Endothelial cell of umbilical vein (primary cell): ENCODE data around the gene BCR. TPM values are rescaled to one million over a fixed set of nuclear protein-coding genes. Genes with fewer than 3 reads are reported as not detected.

Source experiments
- BruUV-seq: library from RNA; stranded (reverse); fragments of 400-500 nt; replicated peaks from 2 replicates; lab custom pipeline; 2021; lab: Mats Ljungman, UMichigan
- CTCF ChIA-PET: fragments of 300-600, 350-600 bp; sonication (Branson Sonifier 250); formaldehyde crosslinking; loops from one replicate; lab custom pipeline; 2021; ENCODE audit warnings: antibody characterized with exemption, inconsistent platforms; lab: Charles Lee
- POLR2A ChIA-PET: fragments of 300-600, 350-600 bp; sonication (Branson Sonifier 250); formaldehyde crosslinking; loops from one replicate; lab custom pipeline; 2021; ENCODE audit warnings: antibody characterized with exemption, inconsistent platforms; lab: Charles Lee
- DNase-seq: peaks from one replicate; pipeline ENCODE4 v3.0.0-alpha.2; 2011; ENCODE audit warnings: low read depth, low spot score
- FAIRE-seq: peaks from 2 replicates; lab custom pipeline; 2011; peaks lifted over from hg19 to GRCh38; lab: Jason Lieb, UNC
- H2AFZ ChIP-seq: 2 replicates; pipeline ENCODE4 v1.6.0; 2012; ENCODE audit warnings: low read depth, low read length, control low read depth, inconsistent platforms
- H3K27ac ChIP-seq: 2 replicates; pipeline ENCODE4 v1.5.1; 2011; ENCODE audit warnings: low read depth, mild to moderate bottlenecking, control low read depth, low read length, moderate library complexity; ENCODE audit not compliant: insufficient read depth
- H3K27me3 ChIP-seq, 2 experiments: 2 replicates each; pipeline versions ENCODE4 v1.6.0 to v1.6.1; 2011; ENCODE audit warnings: low read length in 2 of 2, mixed read lengths in 1 of 2; ENCODE audit not compliant: control insufficient read depth in 2 of 2, insufficient read depth in 2 of 2
- H3K36me3 ChIP-seq, 2 experiments: 2 replicates in 1 of 2; 3 replicates in 1 of 2; pipeline ENCODE4 v1.5.1; 2011; ENCODE audit warnings: low read length in 2 of 2, mild to moderate bottlenecking in 1 of 2, moderate library complexity in 1 of 2; ENCODE audit not compliant: control insufficient read depth in 2 of 2, insufficient read depth in 2 of 2; ENCODE audit errors: extremely low read depth in 1 of 2
- H3K4me1 ChIP-seq: 3 replicates; pipeline ENCODE4 v1.5.1; 2011; ENCODE audit warnings: mild to moderate bottlenecking, low read length; ENCODE audit not compliant: control insufficient read depth, insufficient read depth; ENCODE audit errors: extremely low read depth
- H3K4me2 ChIP-seq: 2 replicates; pipeline ENCODE4 v1.6.1; 2011; ENCODE audit warnings: low read length, control low read depth, mixed read lengths; ENCODE audit not compliant: insufficient read depth
- H3K4me3 ChIP-seq, 3 experiments: fragments of 200-600 bp in 1 of 3; sonication (generic), shearing (Covaris generic) in 1 of 3; replicated peaks in 1 of 3; 2 replicates each; pipeline ENCODE4 v1.5.1; 2011 to 2016; ENCODE audit warnings: control low read depth in 3 of 3, low read length in 3 of 3, mild to moderate bottlenecking in 2 of 3, inconsistent platforms in 1 of 3, low read depth in 1 of 3, moderate library complexity in 1 of 3; ENCODE audit not compliant: insufficient read depth in 1 of 3
- H3K79me2 ChIP-seq: 2 replicates; pipeline ENCODE4 v1.6.0; 2012; ENCODE audit warnings: low read length, inconsistent platforms; ENCODE audit not compliant: control insufficient read depth, insufficient read depth
- H3K9ac ChIP-seq: replicated peaks from 2 replicates; pipeline ENCODE3; 2011; ENCODE audit warnings: low read length, control low read depth; ENCODE audit not compliant: insufficient read depth; ENCODE audit errors: extremely low read depth
- H3K9me1 ChIP-seq: replicated peaks from 3 replicates; pipeline ENCODE4 v1.6.0; 2011; ENCODE audit warnings: mild to moderate bottlenecking, low read length; ENCODE audit not compliant: control insufficient read depth, insufficient read depth; ENCODE audit errors: extremely low read depth
- H3K9me3 ChIP-seq: replicated peaks from 2 replicates; pipeline ENCODE4 v1.5.1; 2012; ENCODE audit warnings: low read length, inconsistent platforms; ENCODE audit not compliant: control insufficient read depth, insufficient read depth
- H4K20me1 ChIP-seq: replicated peaks from 2 replicates; pipeline ENCODE3; 2011; ENCODE audit warnings: mild to moderate bottlenecking, low read length; ENCODE audit not compliant: control insufficient read depth, insufficient read depth; ENCODE audit errors: extremely low read depth
- CTCF ChIP-seq, 2 donors: IDR thresholded peaks; 1 replicate in 1 of 2; 2 replicates in 1 of 2; pipeline ENCODE4 v1.5.1; 2011; ENCODE audit warnings: low read length in 2 of 2, mild to moderate bottlenecking in 2 of 2, moderate library complexity in 2 of 2, control low read depth in 1 of 2, inconsistent platforms in 1 of 2, low read depth in 1 of 2; ENCODE audit not compliant: insufficient read depth in 1 of 2; ENCODE audit errors: extremely low read depth in 1 of 2
- EZH2 ChIP-seq: IDR thresholded peaks from 2 replicates; pipeline ENCODE4 v1.6.1; 2012; ENCODE audit warnings: borderline replicate concordance, low read depth, mild to moderate bottlenecking, moderate library complexity, low read length, inconsistent platforms; ENCODE audit not compliant: severe bottlenecking
- FOS ChIP-seq: IDR thresholded peaks from 2 replicates; pipeline ENCODE4 v1.6.1; 2011; ENCODE audit warnings: mild to moderate bottlenecking, low read length, moderate library complexity, borderline replicate concordance; ENCODE audit not compliant: insufficient read depth
- GATA2 ChIP-seq: IDR thresholded peaks from 2 replicates; pipeline ENCODE4 v1.7.0; 2011; ENCODE audit warnings: low read depth, mild to moderate bottlenecking, moderate library complexity, mixed read lengths, low read length; ENCODE audit not compliant: insufficient read length, insufficient read depth
- JUN ChIP-seq: IDR thresholded peaks from 2 replicates; pipeline ENCODE4 v1.6.1; 2011; ENCODE audit warnings: borderline replicate concordance, low read depth; ENCODE audit not compliant: insufficient read length, insufficient read depth
- MAX ChIP-seq: IDR thresholded peaks from 2 replicates; pipeline ENCODE4 v1.6.1; 2011; ENCODE audit not compliant: insufficient read depth, insufficient read length
- MYC ChIP-seq: IDR thresholded peaks from one replicate; pipeline ENCODE4 v1.6.1; 2011; ENCODE audit warnings: mild to moderate bottlenecking, low read depth, low read length
- POLR2A ChIP-seq: IDR thresholded peaks from 2 replicates; pipeline ENCODE4 v1.6.1; 2012; ENCODE audit warnings: low read depth, mild to moderate bottlenecking, control low read depth, low read length
- POLR2AphosphoS5 ChIP-seq: IDR thresholded peaks from 2 replicates; pipeline ENCODE4 v1.6.1; 2012; ENCODE audit warnings: low read depth, mild to moderate bottlenecking, control low read depth, low read length, moderate library complexity; ENCODE audit not compliant: insufficient read depth
- dilution Hi-C: fragments of 300-500 bp; cut with MboI; formaldehyde crosslinking; loops from one replicate; pipeline ENCODE4 v1.15.0; 2019; ENCODE audit warnings: low sequenced_read_pairs; ENCODE audit not compliant: extremely low pct_ligation_motif_present
- intact Hi-C: fragments of 100-400 bp; cut with micrococcal nuclease; formaldehyde crosslinking; loops from one replicate; pipeline ENCODE4 v1.10.0; 2022
- polyA plus RNA-seq, 4 experiments: library from polyadenylated mRNA; depleted of rRNA in 3 of 4; stranded (reverse) in 3 of 4; unstranded in 1 of 4; fragments of >200 nt; gene quantifications; 2 replicates each; pipeline versions ENCODE4 v1.2.1 to v1.2.3, GENCODE V29; 2011 to 2012; ENCODE audit warnings: missing spikeins in 1 of 4
- total RNA-seq: library from RNA; stranded (reverse); gene quantifications from 2 replicates; pipeline ENCODE4 v1.2.3, GENCODE V29; 2021

The BCR gene
- total and polyA plus RNA-seq, 2 donors (not counting 3 experiments of a cell fraction or from before 2014, with no cell fraction given) = 129 to 141 TPM

GRCh38 chr22:23193196-23193827 is 13.0 kb downstream of the BCR start:
- Histone ChIP-seq H3K9ac (no peak overlapping the region), H3K4me2 (no peak overlapping the region), H3K36me3 (peaks cover 4 to 7% of the 10 kb centered on the region in 2 experiments), H3K4me3 (no peak overlapping the region), H4K20me1 (peaks cover 13% of the 10 kb centered on the region), H3K4me1 (peaks cover 9% of the 10 kb centered on the region), H3K27ac (no peak overlapping the region), H3K79me2 (peaks cover 95% of the 10 kb centered on the region), H3K9me3 (no peaks in the 10 kb centered on the region), H3K9me1 (no peaks in the 10 kb centered on the region), H3K27me3 (no peaks in the 10 kb centered on the region), H2AFZ (no peak overlapping the region)
- dilution Hi-C loops = no loop called here
- ChIA-PET POLR2A (interaction anchor here (0.7 kb wide), 1 partner anchor 10 kb away, joined by 3 read pairs; no protein-coding TSS in a partner anchor), CTCF (no interaction called here)
- no peak for FAIRE-seq
- no TSS peak for BruUV-seq
- no peak for DNase-seq
- intact Hi-C loops = no loop called here
- TF ChIP-seq POLR2AphosphoS5 (no peak), MAX (no peak), POLR2A (no peak), JUN (no peak), GATA2 (no peak), CTCF (IDR thresholded peaks at IDR 0.05; ENCODE audit: extremely low read depth in 1 of 2, insufficient read depth in 1 of 2, low read depth in 1 of 2, low read length in 2 of 2) (no peak), EZH2 (no peak), FOS (no peak), MYC (no peak)
